Uterus (tissue), 4 donors: ENCODE data around the gene PMIS2. TPM values are rescaled to one million over a fixed set of nuclear protein-coding genes. Genes with fewer than 3 reads are reported as not detected.

Experiments
- DNase-seq, 2 donors: peaks; one replicate each; pipeline ENCODE4 v3.0.0-alpha.2; 2019 to 2020
- H3K27ac ChIP-seq, 2 donors: fragments of 200-600 bp; sonication (generic); 1 replicate in 1 of 2; 2 replicates in 1 of 2; pipeline ENCODE4 v1.5.1; 2016 to 2018
- H3K27me3 ChIP-seq, 2 donors: fragments of 200-600 bp; sonication (generic); one replicate each; pipeline ENCODE4 v1.5.1; 2018 to 2019; ENCODE audit warnings: control low read depth in 1 of 2
- H3K36me3 ChIP-seq, 2 donors: fragments of 200-600 bp; sonication (generic); one replicate each; pipeline ENCODE4 v1.5.1; 2019; ENCODE audit warnings: control low read depth in 1 of 2
- H3K4me1 ChIP-seq, 2 donors: fragments of 200-600 bp; sonication (generic); one replicate each; pipeline ENCODE4 v1.5.1; 2018 to 2019; ENCODE audit warnings: control low read depth in 1 of 2
- H3K4me3 ChIP-seq, 2 donors: fragments of 200-600 bp; sonication (generic); 1 replicate in 1 of 2; 2 replicates in 1 of 2; pipeline ENCODE4 v1.5.1; 2018 to 2019; ENCODE audit warnings: mild to moderate bottlenecking in 1 of 2
- H3K9me3 ChIP-seq, 2 donors: fragments of 200-600 bp; sonication (generic); one replicate each; pipeline ENCODE4 v1.5.1; 2019; ENCODE audit warnings: control low read depth in 1 of 2
- POLR2A ChIP-seq, 2 donors: fragments of 450-650 bp; IDR thresholded peaks; one replicate each; pipeline ENCODE4 v1.6.1; 2016; ENCODE audit warnings: antibody characterized with exemption in 2 of 2, mild to moderate bottlenecking in 1 of 2, moderate library complexity in 1 of 2
- intact Hi-C: fragments of 100-400 bp; cut with DNase I; formaldehyde crosslinking; loops from one replicate; pipeline ENCODE4 v1.15.1; 2023; ENCODE audit warnings: low total_unique reads
- total RNA-seq, 4 donors: library from RNA; depleted of rRNA in 3 of 4; stranded (reverse); fragments of >200 nt in 3 of 4; gene quantifications; one replicate each; pipeline versions ENCODE4 v1.1.0 to v1.2.4, GENCODE V29; 2014 to 2023
- TF ChIP-seq, protein P1 (sequence below), 4 experiments: fragments of 200-600 bp in 2 of 4; fragments of 450-650 bp in 2 of 4; sonication (generic) in 2 of 4; IDR thresholded peaks; one replicate each; pipeline ENCODE4 v1.5.1; 2016 to 2019; ENCODE audit warnings: antibody characterized with exemption in 4 of 4, mild to moderate bottlenecking in 2 of 4, moderate library complexity in 1 of 4
- donor health status: DM: yes; HTN: yes; CAD: no.

The PMIS2 gene
- total RNA-seq, 4 donors from 2014 or later = not detected

DNA sequence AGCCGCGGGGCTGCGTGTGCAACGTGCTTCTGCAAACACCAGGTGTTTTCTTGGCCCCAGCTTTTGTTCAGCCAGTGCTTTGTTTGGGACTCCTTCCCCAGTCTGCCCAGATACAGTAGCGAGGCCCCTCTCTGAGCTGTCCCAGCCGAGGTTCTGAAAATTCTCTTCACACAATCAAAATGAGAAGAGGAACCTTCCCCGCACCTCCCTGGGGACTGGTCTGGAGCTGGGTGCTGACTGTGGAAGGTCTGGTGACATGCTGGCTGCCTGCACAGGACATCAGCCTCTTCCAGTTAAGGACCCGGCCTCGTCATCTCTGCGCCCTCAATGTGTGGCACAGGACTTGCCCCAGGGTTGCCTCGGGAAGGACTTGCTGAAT is 26.7 kb upstream of the PMIS2 start:
- intact Hi-C loops = no loop called here
- Histone ChIP-seq H3K36me3 (no peaks in the 10 kb centered on the region), H3K27ac (no peak overlapping the region), H3K4me1 (peaks cover 0 to 3% of the 10 kb centered on the region in 2 donors), H3K27me3 (peaks cover 11 to 15% of the 10 kb centered on the region in 2 donors), H3K9me3 (no peaks in the 10 kb centered on the region), H3K4me3 (no peak overlapping the region)
- DNase-seq = no peak
- TF ChIP-seq, protein P1, sequence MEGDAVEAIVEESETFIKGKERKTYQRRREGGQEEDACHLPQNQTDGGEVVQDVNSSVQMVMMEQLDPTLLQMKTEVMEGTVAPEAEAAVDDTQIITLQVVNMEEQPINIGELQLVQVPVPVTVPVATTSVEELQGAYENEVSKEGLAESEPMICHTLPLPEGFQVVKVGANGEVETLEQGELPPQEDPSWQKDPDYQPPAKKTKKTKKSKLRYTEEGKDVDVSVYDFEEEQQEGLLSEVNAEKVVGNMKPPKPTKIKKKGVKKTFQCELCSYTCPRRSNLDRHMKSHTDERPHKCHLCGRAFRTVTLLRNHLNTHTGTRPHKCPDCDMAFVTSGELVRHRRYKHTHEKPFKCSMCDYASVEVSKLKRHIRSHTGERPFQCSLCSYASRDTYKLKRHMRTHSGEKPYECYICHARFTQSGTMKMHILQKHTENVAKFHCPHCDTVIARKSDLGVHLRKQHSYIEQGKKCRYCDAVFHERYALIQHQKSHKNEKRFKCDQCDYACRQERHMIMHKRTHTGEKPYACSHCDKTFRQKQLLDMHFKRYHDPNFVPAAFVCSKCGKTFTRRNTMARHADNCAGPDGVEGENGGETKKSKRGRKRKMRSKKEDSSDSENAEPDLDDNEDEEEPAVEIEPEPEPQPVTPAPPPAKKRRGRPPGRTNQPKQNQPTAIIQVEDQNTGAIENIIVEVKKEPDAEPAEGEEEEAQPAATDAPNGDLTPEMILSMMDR (IDR thresholded peaks at IDR 0.05) = no peak
- no peak for TF ChIP-seq POLR2A (IDR thresholded peaks at IDR 0.05)

DNA sequence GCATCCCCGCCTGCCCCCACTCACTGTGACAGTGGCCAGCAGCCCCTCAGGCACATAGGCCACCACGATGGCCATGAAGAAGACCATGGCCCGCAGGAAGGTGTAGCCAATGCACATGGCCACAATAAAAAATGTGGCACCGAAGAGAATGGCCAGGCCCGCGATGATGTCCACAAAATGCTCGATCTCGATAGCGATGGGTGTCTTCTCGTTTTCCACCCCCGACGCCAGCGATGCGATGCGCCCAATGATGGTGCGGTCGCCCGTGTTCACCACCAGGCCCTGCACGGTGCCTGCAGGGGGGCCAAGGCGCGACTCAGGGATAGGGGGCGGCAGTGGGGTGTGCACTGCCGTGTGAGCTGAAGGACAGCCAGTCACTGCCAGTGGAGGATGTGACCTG is 26.2 kb upstream of the PMIS2 start:
- Histone ChIP-seq H3K27ac (no peak overlapping the region), H3K4me1 (peaks cover 0 to 3% of the 10 kb centered on the region in 2 donors), H3K36me3 (no peaks in the 10 kb centered on the region), H3K4me3 (no peak overlapping the region), H3K9me3 (no peaks in the 10 kb centered on the region), H3K27me3 (peaks cover 11 to 15% of the 10 kb centered on the region in 2 donors)
- no peak for TF ChIP-seq POLR2A (IDR thresholded peaks at IDR 0.05)
- intact Hi-C loops = no loop called here
- DNase-seq = no peak

DNA sequence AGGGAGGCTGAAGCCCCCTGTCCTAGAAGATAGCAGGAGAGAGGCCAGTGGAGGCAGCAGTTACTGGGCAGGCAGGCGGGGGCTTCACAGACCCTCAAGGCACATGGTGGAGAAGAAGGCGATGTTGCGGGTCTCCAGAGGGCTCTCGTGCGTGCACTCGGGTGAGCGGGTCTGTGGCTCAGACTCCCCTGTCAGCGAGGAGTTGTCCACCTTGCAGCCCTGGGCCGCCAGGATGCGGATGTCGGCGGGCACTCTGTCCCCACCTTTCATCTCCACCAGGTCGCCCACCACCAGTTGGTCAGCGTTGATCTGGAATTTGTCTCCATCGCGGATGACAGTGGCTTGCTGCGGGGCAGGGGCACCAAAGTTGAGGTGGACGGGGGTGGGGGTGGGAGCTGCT is 25.7 kb upstream of the PMIS2 start:
- H3K36me3 ChIP-seq = no peaks in the 10 kb centered on the region
- H3K27ac ChIP-seq = no peak overlapping the region
- intact Hi-C loops = no loop called here
- H3K27me3 ChIP-seq = peaks cover 11 to 15% of the 10 kb centered on the region in 2 donors
- H3K4me3 ChIP-seq = no peak overlapping the region
- TF ChIP-seq POLR2A (IDR thresholded peaks at IDR 0.05) = no peak
- TF ChIP-seq, protein P1 (IDR thresholded peaks at IDR 0.05) = no peak
- H3K4me1 ChIP-seq = peaks cover 0 to 3% of the 10 kb centered on the region in 2 donors
- no peaks in the 10 kb centered on the region for H3K9me3 ChIP-seq
- DNase-seq = no peak

DNA sequence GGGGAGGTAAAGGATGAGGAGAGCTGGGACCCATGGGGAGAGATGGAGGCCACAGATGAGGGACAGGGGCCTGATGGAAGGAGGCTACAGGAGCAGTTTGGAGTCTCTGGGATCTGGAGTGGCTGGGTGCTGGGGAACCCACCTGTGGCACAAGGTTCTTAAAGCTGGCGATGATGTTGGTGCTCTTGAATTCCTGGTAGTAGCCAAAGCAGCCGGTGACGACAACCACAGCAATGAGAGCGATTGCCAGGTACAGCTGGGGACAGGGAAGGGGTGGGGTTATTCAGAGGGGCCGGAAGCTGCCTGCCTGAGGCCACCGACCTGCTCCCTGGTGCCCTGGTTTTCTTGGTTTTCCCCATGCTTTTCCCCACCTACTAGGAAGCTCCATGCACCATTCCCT is 25.3 kb upstream of the PMIS2 start:
- Histone ChIP-seq H3K27me3 (peaks cover 11 to 15% of the 10 kb centered on the region in 2 donors), H3K27ac (no peak overlapping the region), H3K9me3 (no peaks in the 10 kb centered on the region), H3K4me3 (no peak overlapping the region), H3K36me3 (no peaks in the 10 kb centered on the region), H3K4me1 (peaks cover 0 to 3% of the 10 kb centered on the region in 2 donors)
- intact Hi-C loops = no loop called here
- no peak for DNase-seq
- TF ChIP-seq, protein P1 (IDR thresholded peaks at IDR 0.05) = no peak
- TF ChIP-seq POLR2A (IDR thresholded peaks at IDR 0.05) = no peak

DNA sequence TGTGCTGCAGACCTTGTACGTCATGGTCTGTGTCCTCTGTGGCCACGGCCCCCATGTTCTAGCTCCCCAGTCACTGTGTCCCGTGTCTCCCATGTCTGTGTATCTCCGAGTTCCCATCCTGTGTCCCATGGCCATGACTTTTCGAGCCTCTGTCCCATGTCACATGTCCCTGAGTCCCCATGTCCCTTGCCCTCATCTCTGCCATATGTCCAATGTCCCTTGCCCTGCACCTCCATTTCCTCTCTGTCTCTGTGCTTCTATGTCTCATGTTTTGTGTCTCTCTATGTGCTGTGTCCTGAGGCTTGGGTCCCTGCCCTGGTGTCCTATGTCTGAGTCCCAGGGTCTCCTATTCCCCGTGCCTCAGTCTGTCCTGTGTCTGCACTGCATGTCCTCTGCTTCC is 24.5 kb upstream of the PMIS2 start:
- DNase-seq = no peak
- Histone ChIP-seq H3K27me3 (peaks cover 11 to 15% of the 10 kb centered on the region in 2 donors), H3K27ac (no peak overlapping the region), H3K9me3 (no peaks in the 10 kb centered on the region), H3K4me3 (no peak overlapping the region), H3K36me3 (no peaks in the 10 kb centered on the region), H3K4me1 (peaks cover 0 to 3% of the 10 kb centered on the region in 2 donors)
- TF ChIP-seq POLR2A (IDR thresholded peaks at IDR 0.05) = no peak
- TF ChIP-seq, protein P1 (IDR thresholded peaks at IDR 0.05) = no peak
- intact Hi-C loops = no loop called here

DNA sequence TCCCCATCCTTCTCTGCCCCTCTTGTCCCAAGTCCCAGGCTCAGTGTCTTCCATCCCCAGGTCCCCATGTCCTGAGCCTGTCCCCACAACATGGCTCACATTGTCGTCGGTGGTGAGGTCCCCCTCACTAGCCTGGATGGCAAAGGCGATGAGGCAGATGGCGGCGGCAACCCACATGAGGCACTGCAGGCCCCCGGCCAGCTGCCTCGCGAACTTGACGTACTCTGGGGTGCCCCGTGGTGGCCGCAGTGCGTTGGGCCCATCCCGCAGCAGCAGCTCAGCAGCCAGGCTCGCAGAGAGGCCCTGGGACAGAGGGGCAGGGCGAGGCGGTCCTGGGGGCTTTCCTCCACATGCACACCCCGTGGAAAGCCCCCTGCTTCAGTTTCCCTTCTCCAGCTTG is 23.6 kb upstream of the PMIS2 start:
- H3K36me3 ChIP-seq = no peaks in the 10 kb centered on the region
- DNase-seq = no peak
- H3K27me3 ChIP-seq = peaks cover 11 to 15% of the 10 kb centered on the region in 2 donors
- no peak for TF ChIP-seq POLR2A (IDR thresholded peaks at IDR 0.05)
- TF ChIP-seq, protein P1 (IDR thresholded peaks at IDR 0.05) = no peak
- H3K4me3 ChIP-seq = no peak overlapping the region
- intact Hi-C loops = no loop called here
- H3K9me3 ChIP-seq = no peaks in the 10 kb centered on the region
- peaks cover 0 to 3% of the 10 kb centered on the region in 2 donors for H3K4me1 ChIP-seq
- H3K27ac ChIP-seq = no peak overlapping the region
